Epithelial cell of proximal tubule (primary cell): ENCODE measurements around the gene RAB7A. TPM values are rescaled to one million over a fixed set of nuclear protein-coding genes. Genes with fewer than 3 reads are reported as not detected.
"Not testable (repeated sequence)": the region's sequence is repeated elsewhere in the genome, so short reads cannot be mapped to it uniquely, and the experiment has no call there.

ENCODE experiments used
- DNase-seq: peaks from one replicate; pipeline ENCODE4 v3.0.0-alpha.2; 2011; ENCODE audit warnings: low read depth
- H3K4me3 ChIP-seq: 2 replicates; pipeline ENCODE4 v1.5.1; 2011; ENCODE audit warnings: low read depth, mild to moderate bottlenecking, low read length
- total RNA-seq: library from RNA; depleted of rRNA; stranded (reverse); fragments of >200 nt; gene quantifications from 2 replicates; pipeline ENCODE4 v1.2.3, GENCODE V29; 2015
- TF ChIP-seq, protein P1 (sequence below): conservative IDR thresholded peaks from 2 replicates; pipeline ENCODE4 v1.5.1; 2012; ENCODE audit warnings: low read depth, mild to moderate bottlenecking, low read length

RAB7A gene
- total RNA-seq, 1 donor from 2014 or later = 55.6 TPM

DNA sequence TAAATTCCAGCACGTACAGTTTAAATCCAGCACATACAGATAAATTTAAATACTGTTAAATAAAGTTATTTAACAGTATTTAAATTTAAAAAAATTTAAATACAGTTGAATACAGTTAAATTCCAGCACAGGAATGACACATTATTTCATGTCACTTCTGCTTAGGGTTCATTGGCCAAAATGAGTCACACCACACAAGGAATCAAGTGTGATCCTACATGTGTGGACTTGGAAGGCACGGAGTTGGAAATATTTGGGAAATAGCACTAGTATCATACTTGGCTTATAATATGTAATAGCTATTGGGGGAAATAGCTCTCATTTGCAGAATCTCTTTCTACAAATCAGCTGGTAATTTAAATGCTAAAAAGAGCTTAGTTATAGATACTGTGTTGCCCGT, 10.6 kb downstream of the RAB7A start:
- H3K4me3 ChIP-seq = no peak overlapping the region
- TF ChIP-seq, protein P1, sequence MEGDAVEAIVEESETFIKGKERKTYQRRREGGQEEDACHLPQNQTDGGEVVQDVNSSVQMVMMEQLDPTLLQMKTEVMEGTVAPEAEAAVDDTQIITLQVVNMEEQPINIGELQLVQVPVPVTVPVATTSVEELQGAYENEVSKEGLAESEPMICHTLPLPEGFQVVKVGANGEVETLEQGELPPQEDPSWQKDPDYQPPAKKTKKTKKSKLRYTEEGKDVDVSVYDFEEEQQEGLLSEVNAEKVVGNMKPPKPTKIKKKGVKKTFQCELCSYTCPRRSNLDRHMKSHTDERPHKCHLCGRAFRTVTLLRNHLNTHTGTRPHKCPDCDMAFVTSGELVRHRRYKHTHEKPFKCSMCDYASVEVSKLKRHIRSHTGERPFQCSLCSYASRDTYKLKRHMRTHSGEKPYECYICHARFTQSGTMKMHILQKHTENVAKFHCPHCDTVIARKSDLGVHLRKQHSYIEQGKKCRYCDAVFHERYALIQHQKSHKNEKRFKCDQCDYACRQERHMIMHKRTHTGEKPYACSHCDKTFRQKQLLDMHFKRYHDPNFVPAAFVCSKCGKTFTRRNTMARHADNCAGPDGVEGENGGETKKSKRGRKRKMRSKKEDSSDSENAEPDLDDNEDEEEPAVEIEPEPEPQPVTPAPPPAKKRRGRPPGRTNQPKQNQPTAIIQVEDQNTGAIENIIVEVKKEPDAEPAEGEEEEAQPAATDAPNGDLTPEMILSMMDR = no peak
- no peak for DNase-seq

DNA sequence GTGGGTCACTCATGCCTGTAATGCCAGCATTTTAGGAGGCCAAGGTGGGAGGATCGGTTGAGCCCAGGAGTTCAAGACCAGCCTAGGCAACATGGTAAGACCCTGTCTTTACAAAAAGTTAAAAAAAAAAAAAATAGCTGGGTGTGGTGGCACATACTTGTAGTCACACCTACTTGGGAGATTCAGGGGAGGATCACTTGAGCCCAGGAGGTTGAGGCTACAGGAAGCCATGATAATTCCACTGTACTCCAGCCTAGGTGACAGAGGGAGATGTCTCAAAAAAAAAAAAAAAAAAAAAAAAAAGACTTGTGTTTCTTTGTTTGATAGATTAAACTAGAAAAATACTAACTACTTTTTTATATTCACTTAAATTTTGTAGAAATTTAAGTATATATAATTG, 14.6 kb downstream of the RAB7A start:
- no peak for DNase-seq
- H3K4me3 ChIP-seq = no peak overlapping the region
- TF ChIP-seq, protein P1 = no peak

DNA sequence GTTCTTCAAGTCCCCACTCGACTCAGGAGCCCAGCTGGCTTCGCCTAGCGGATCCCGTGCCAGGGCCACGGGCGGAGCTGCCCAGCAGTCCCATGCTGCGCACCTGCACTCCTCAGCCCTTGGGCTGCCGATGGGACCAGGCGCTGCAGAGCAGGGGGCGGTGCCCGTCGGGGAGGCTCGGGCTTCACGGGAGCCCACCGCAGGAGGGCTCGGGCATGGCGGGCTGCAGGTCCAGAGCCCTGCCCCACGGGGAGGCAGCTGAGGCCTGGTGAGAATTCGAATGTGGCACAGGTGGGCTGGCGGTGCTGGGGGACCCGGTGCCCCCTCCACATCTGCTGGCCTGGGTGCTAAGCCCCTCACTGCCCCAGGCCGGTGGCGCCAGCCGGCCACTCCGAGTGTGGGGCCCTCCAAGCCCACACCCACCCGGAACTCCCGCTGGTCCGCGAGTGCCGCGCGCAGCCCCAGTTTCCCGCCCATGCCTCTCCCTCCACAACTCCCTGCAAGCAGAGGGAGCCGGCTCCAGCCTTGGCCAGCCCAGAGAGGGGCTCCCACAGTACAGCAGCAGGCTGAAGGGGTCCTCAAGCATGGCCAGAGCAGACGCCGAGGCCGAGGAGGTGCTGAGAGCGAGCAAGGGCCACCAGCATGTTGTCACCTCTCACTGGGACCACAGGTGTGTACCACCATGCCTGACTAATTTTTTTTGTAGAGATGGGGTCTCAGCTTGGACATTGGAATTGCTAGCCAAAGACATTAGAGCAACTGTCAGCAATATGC, 17.0 kb downstream of the RAB7A start:
- no peak overlapping the region for H3K4me3 ChIP-seq
- DNase-seq = no peak
- TF ChIP-seq, protein P1 = no peak

DNA sequence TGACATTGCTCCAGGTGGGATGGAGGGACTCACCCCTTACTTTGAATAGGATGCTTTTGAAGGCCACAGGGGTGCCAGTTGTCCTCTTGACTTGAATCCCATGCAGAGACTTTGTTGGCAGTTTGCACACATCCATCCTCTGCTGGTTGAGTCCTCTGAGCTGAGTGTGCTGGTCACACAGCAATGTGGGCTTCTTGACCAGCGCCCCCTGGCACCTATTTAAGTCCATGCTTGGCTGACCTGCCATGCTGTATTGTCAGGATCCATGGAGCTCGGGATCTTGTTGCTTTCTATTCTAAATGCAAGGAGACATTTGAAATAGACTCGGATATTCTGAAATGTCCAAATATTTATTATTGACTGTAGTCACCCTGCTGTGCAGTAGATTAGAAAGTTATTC, 19.8 kb downstream of the RAB7A start:
- no peak overlapping the region for H3K4me3 ChIP-seq
- DNase-seq = no peak
- TF ChIP-seq, protein P1 = peak; percentile 31

- H3K4me3 ChIP-seq = no peak overlapping the region
- TF ChIP-seq, protein P1 = no peak
- no peak for DNase-seq
Measured at GRCh38 chr3:128746881-128747280, 20.9 kb downstream of the RAB7A start.

DNA sequence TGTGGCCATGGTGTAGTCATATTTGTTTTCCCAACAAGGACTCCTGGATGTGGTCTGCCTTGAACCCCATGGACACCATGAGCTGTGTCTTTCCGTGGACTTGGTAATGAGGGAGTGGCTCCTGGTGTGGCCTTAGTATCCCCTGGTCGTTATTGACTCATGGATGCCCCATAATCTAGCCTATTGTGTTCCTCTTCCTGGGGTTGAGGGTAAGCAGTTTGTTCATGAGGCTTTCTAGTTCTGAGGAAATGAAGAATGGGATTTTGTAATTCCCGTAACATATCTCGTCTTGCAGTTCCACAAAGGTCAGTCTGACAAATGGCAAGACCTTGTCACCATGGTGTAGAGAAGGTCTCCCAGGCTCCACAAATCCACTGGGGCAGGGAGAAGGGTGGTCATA, 22.6 kb downstream of the RAB7A start:
- DNase-seq = no peak
- no peak overlapping the region for H3K4me3 ChIP-seq
- TF ChIP-seq, protein P1 = no peak

- H3K4me3 ChIP-seq = no peak overlapping the region
- TF ChIP-seq, protein P1 = no peak
- no peak for DNase-seq
Measured at GRCh38 chr3:128749035-128749434, 23.1 kb downstream of the RAB7A start.

GRCh38 chr3:128749561-128749960, 23.6 kb downstream of the RAB7A start:
- DNase-seq, H3K4me3 ChIP-seq: not testable (repeated sequence)
